NCI-H526 treated with DMSO at 0.1 percent for 48 hours (cell line): ENCODE measurements around the gene MYO10.
"Not testable (repeated sequence)": the region's sequence is repeated elsewhere in the genome, so short reads cannot be mapped to it uniquely, and the experiment has no call there.

Source experiments
- DNase-seq: peaks from one replicate; lab custom pipeline; 2025; lab: John Stamatoyannopoulos, UW

Gene MYO10

DNA sequence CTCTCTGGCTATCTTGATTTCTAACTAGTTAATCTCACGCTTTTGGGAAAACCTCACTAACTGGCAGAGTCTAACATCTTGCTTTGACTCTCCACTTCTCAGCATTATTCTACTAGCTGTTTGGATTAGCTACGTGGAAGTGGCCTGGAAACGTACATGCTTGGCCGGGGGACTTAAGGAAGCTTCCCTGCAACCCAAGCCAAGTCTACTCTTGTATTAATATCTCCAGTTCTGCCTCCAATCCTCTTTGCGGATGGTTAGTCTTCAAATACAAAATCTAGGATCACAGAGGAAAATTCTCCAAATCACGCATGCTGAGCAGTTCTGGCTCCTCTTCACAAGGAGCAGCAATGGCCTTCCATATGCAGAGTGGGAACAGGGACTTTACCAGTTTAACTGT, 267.5 kb downstream of the MYO10 start:
- DNase-seq = no peak

- no peak for DNase-seq
Observed at GRCh38 chr5:16668194-16668593, 267.9 kb downstream of the MYO10 start.

- DNase-seq = no peak
Observed at GRCh38 chr5:16666883-16667398, 269.1 kb downstream of the MYO10 start.

DNA sequence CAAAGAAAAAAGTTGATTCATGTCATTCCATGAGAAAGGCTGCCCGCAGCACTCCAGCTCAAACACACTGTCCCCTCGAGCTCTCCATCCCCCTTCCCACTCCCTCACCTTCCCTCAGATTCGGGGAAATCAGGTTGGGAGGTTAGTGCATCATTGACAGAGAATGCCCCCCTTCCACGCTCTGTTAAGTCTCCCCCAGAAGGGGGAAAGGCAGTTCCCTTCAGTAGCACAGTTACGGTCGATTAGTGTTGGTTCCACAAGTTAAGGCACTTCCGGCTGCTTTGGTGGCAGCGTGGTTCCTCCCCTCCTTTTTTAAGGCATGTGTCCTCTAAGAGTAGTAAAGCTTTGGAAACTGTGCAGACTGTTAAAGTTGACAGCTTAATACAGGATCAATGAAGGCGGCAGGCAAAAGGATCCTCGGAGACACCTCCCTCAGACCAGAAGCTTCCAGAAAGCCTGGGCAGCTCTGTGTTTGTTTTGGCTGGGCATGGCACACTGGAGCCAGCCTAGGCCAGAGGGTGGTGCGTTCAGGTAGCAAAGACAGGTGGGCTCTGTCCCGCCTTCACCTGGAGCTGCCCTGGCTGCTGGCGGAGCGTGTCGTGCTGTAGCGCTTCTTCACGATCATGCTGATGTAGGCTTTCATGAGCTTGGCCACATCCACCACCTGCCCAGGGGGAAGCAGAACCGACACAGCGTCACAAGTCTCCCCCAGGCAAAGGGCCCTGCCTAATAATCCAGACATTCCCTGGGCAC, 269.8 kb downstream of the MYO10 start:
- no peak for DNase-seq

DNA sequence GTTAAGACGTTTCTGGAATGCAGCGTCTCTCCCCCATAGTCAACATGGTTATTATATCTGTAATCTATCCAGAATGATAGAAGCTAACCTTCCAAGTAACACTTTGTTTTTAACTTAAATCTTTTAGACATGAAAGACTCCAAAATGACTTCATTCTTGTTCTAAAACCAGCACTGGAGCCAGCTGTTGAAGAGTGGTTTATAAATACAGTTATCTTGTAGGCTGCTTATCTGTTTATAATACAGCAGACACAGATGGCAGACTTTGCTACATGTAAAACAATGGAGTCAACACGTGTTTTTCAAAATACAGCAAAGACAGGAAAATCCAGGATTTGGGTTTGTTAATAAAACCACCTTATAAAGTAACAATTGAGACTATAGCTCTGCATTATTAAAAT, 270.5 kb downstream of the MYO10 start:
- no peak for DNase-seq

GRCh38 chr5:16664368-16664767, 271.7 kb downstream of the MYO10 start:
- no peak for DNase-seq

- DNase-seq = peak; percentile 30
Observed at GRCh38 chr5:16663840-16664239, 272.2 kb downstream of the MYO10 start.

DNA sequence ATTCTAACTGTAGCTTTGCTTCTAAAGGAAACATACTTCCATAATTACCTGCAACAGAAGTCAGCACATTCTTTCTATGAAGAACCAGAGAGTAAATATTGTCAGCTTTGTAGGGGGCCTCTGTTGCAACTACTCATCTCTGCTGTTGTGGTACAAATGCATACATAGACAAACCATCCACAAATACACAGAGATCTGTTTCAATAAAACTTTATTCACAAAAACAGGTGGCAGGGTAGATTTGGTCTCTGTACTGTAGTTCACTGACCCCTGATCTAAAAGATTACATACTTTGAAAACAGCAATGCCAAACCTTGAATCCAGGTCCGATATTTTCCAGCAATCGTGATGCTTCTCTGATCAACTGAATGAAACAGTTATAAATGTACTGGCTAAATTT, 274.4 kb downstream of the MYO10 start:
- no peak for DNase-seq

DNA sequence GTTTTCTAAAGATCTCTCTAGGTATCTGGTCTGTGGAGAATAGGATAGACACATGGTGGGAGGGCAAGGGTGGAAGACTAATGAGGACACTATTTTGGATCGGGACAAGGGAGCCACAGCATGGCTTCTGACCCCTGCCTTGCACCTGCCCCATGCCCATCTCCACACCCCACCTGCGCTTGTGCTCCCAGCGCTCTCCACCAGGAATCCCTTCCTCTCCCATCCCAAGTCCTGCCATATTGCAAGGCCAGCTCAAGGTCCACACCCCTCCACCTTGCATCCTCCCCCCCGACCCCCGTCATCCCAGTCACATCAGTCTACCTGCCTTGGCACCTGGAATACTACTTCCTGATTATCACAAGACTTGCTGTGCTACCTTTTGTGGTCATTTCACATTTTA, 275.1 kb downstream of the MYO10 start:
- DNase-seq = no peak

- DNase-seq = no peak
Observed at GRCh38 chr5:16659536-16659935, 276.6 kb downstream of the MYO10 start.

GRCh38 chr5:16656561-16657191, 279.4 kb downstream of the MYO10 start:
- no peak for DNase-seq

DNA sequence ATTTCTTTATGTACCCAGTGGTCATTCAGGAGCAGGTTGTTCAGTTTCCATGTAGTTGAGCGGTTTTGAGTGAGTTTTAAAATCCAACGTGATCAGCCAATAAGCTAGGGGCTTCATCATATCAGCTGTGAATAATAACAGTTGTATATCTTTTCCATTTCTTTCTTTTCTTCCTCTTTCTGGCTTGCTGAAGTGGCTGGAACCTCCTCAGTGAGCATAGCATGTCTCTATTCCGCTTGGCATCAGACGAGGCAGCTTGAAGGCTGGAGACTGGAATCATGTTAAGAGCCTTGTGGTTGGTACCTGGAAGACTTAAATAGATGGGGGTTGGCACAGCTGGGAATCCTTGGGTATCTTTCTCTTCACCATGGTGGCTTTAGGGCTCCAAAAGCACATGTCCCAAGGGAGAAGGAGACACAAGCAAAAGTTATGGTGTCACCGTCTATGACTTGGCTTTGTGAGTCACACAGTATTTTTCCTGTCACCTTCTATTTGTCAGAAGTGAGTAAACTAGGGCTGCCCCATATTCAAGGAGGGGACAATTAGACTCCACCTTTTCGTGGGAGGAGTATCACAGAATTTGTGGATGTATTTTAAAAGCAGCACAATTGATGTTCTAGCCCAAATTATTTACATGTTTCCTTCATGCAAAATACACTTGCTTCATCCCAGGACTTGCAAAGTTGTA, 281.3 kb downstream of the MYO10 start:
- DNase-seq = no peak

GRCh38 chr5:16648739-16649138, 287.3 kb downstream of the MYO10 start:
- not testable (repeated sequence) for DNase-seq

DNA sequence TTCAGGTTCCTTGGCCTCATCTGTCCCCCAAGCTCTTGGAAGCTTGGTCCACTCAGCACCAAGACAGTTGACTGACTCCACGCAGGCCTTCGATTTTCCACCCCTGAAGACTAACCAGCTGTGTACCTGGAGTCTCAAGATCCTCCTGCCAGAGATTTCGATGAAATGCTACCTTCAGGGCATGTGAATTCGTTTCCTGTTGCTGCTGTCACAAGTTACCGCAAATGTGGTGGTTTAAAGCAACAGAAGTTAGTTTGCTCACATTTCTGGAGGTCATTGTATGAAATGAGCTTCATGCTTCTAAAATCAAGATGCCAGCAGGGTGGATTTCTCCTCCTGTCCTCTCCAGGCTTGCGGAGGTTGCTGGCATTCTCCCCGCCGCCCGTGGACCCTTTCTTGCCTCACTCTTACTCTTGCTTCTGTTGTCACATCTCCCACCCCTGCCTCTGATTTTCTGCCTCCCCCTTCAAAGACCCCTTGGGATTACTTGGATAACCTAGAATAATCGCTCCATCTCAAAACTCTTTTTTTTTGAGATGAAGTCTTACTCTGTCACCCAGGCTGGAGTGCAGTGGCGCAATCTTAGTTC, 291.7 kb downstream of the MYO10 start:
- DNase-seq = no peak

DNA sequence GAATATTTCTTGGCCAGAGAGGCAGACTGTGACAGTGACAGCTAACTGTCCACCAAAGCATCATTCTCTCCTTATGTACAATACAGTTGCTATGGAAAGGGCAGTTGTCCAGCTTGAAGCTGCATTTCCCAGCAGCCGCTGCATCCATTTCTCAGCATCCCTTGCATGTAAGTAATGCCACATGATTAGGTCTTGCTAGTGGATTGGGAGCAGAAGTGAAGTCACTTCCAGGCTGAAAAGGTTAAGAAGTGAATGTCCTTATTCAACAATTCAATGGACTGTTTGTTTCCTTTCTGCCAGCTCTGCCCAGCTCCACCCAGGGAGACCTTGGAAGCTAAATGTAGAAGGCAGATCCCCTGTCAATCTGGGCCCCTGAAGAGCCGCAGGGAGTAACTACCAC, 293.2 kb downstream of the MYO10 start:
- DNase-seq = no peak

- DNase-seq = no peak
Observed at GRCh38 chr5:16639206-16639605, 296.9 kb downstream of the MYO10 start.

DNA sequence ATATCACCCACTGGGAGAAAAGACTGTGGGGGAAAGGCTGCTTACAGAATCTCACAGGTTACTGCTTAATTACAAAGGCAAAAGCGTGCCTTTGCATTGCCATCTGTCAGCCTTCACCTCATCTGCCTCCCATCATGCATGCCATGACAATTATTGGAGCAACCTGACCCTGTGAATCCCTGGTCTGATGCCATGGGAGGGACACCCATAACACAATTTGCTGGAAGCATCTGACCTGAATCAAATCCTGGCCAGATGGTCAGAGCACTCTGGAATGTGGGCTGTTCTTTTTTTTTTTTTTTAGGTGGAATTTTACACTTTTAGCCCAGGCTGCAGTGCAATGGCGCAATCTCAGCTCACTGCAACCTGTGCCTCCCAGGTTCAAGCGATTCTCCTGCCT, 307.7 kb downstream of the MYO10 start:
- no peak for DNase-seq

DNA sequence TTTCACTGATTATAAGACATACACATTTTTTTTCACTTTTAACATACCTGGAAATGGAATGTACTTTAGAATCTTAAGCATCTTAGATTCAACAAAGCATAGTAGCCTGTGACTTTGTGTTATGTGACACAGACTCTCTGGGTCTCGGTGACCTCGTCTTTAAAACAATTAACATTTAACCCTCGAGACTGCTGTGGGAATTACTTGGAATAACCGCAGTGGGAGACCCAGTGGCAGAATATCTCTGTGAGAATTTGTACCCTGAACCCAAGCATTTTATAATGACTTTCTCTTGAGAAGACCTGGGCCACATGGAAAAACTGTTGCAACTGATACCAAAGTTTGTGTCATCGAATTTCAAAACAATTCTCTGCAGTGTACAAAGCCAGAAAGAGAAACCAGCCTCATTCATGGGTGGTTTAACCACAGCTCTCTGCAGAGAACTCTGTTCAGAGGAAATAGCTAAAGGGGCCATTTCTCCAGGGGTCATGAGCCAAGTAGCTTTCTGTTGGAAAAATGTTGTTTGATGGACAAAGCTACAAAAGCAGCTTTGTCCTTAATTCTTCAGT, 309.3 kb downstream of the MYO10 start:
- no peak for DNase-seq

- no peak for DNase-seq
Observed at GRCh38 chr5:16625096-16625495, 311.0 kb downstream of the MYO10 start.

GRCh38 chr5:16619136-16619535, 317.0 kb downstream of the MYO10 start:
- DNase-seq = no peak

DNA sequence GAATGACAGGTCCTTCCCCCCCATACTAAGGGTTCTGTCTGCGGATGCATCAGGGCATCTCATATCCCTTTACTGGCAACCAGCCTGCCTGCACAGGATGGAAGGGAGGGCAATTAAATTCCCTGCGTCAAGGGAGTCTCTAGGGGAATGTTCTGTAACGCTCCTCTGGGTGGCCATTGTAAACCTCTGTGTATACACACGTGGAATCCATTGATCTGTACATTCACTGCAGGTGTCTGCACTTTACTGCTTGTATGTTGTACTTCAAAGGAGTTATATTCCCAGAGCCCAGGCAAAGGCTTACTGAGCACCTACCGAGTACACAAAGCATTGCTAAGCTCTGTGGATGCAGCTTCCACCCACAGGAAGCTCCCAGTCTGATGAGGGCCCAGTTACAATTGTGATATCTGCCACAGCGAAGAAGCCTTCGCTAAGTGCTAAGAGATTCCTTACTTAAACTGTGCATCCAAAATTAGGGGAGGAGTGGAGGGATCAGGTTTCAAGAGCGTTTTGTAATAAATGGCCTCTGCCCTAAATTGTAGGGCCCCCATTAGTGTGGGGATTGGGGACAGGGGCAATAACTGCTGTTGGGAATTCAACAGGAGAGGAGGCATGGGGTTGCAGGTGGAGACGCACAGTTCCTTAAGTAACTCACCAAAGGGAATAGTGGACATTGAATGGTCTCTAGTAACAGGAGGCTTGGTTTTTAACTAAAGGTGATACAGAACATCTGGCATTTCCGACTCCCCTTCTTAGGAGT, 317.8 kb downstream of the MYO10 start:
- peak; percentile 65 for DNase-seq
